Measurements from ENCODE around the gene ZCCHC14.
"Not testable (repeated sequence)": the region's sequence is repeated elsewhere in the genome, so short reads cannot be mapped to it uniquely, and the experiment has no call there.

ZCCHC14 gene

GRCh38 chr16:87481711-87482110 lies 11.1 kb downstream of the ZCCHC14 start:
- not testable (repeated sequence) for DNase-seq (ENCODE audit: low read depth, low spot score)

GRCh38 chr16:87477209-87477981 lies 15.4 kb downstream of the ZCCHC14 start:
- peak; percentile 25 for DNase-seq (ENCODE audit: low read depth, low spot score)

DNA sequence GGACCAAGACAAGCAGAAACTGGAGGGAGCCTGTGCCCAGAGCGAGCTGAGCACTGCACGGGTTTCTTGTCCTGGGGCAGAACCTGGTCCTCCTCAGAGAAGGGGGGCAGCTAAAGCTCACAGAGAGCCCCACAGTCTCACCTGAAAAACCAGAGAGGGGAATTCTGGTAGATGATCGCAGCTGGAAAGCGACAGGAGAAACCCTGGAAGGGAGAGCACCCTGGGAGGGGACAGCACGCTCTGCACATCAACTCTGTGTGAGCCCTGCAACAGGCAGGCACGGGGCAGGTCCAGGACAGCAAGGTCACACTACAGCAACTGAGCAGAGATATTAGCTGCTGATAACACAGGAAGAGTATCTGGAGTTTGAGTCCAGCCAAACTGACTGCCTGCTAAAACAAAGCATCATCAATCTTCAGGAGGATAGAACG lies 18.2 kb downstream of the ZCCHC14 start:
- DNase-seq (ENCODE audit: low read depth, low spot score) = no peak

DNA sequence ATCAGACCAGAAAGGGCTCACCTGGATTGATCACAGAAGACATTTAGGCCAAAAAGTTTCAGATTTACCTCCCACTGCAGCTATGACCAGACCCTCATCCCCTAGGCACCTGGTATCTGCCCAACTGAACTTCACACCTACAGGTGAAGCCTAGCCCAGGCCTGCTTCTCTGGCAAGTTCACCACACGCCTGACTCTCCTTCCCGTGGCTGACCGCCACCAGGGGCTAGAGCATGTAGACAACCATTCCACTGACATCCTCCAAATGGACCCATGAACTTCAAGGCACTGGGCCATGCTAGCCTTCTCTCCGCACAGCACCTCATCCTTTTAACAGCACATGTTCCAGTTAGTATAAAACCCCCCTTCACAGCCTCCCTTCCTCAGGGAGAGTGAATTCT lies 18.8 kb downstream of the ZCCHC14 start:
- no peak for DNase-seq (ENCODE audit: low read depth, low spot score)

- no peak for DNase-seq (ENCODE audit: low read depth, low spot score)
These were observed 19.9 kb downstream of the ZCCHC14 start for GRCh38 chr16:87472935-87473334.

GRCh38 chr16:87472142-87472778 lies 20.6 kb downstream of the ZCCHC14 start:
- DNase-seq (ENCODE audit: low read depth, low spot score) = no peak

DNA sequence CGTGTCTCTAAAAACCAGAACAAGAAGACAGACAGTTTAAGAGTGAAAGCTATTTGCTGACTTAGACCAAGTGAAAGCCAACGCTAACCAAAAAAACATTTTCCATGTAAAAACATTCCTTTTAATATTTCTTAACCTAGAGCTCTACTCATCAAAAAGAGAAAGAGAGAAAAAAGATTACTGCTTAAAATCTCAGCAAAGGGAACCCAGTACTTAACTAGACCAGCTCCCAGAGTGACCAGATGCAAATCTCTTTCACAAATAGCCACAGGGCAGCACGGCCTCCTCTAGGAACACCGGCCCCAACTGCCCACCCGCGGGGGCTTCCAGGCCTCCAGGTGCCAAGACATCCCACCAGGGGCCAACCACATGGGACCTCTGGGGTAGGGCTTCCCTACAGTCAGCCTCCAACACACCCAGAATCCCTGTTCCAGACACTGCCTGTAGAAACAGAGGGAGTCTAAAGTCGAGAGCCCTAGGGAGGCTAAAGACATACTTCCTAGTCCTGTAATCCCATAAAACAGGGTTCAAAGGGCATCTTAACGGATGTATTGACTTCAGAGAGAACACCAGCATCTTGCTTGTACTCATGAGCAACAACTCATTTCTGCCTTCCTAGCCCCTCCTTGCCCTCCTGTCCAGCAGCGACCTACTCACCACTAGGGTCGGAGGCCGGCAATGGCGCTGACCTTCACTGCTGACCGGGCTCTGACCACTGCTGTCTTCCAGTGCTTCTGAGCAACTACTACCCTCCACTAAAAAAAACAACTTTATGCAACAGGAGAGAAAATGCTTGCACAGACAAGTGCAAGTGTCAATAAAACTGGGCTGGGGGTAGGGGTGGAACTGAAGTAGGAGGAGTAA lies 21.3 kb downstream of the ZCCHC14 start:
- DNase-seq (ENCODE audit: low read depth, low spot score) = peak; percentile 39

- no peak for DNase-seq (ENCODE audit: low read depth, low spot score)
These were observed 22.5 kb downstream of the ZCCHC14 start for GRCh38 chr16:87470332-87470731.

GRCh38 chr16:87469169-87469568 lies 23.7 kb downstream of the ZCCHC14 start:
- no peak for DNase-seq (ENCODE audit: low read depth, low spot score)

GRCh38 chr16:87468550-87468949 lies 24.3 kb downstream of the ZCCHC14 start:
- no peak for DNase-seq (ENCODE audit: low read depth, low spot score)

GRCh38 chr16:87466975-87467501 lies 25.8 kb downstream of the ZCCHC14 start:
- no peak for DNase-seq (ENCODE audit: low read depth, low spot score)

- no peak for DNase-seq (ENCODE audit: low read depth, low spot score)
These were observed 26.9 kb downstream of the ZCCHC14 start for GRCh38 chr16:87465879-87466278.

- DNase-seq (ENCODE audit: low read depth, low spot score) = no peak
These were observed 27.5 kb downstream of the ZCCHC14 start for GRCh38 chr16:87465306-87465705.

- no peak for DNase-seq (ENCODE audit: low read depth, low spot score)
These were observed 28.0 kb downstream of the ZCCHC14 start for GRCh38 chr16:87464691-87465300.

DNA sequence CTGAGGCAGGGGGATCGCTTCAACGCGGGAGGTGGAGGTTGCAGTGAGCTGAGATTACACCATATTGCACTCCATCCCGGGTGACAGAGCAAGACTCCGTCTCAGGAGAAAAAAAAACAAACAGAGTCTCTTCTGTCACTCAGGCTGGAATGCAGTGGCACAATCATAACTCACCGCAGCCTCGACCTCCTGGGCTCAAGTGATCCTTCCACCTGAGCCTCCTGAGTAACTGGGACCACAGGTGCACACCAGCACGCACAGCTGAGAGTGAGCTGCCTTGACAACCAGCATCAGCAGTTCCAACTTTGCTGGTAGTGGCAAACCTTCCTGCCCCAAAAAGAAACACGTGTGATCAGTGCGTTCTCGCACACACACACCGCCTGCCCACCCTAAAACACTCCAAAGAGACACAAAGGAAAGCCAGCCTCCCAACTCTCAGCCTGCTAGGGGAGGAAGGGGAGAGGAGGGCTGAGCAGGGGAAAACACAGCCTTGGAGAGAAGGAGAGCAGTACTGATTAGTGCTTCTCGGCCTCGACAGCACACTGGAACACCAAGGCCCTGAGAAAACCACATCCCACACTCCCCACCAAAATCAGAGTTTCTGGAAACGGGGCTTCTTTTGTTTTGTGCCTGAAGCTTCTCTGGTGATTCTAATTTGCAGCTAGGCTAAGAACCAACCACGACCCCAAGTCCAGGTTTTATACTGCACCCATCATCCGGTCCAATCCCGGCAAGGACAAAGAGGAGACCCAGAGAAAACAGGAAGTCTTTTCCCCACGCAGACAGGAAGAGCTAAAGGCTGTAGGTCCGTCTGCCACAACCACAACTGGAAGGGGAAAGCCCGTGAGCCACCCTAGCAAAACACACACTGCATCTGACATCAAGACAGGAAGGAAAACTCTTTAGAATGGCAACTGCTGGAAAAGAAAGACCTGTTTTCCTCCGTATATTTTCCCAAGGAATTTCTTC lies 28.8 kb downstream of the ZCCHC14 start:
- no peak for DNase-seq (ENCODE audit: low read depth, low spot score)

GRCh38 chr16:87461466-87461991 lies 31.3 kb downstream of the ZCCHC14 start:
- peak; percentile 96 for DNase-seq (ENCODE audit: low read depth, low spot score)

GRCh38 chr16:87460936-87461335 lies 31.9 kb downstream of the ZCCHC14 start:
- no peak for DNase-seq (ENCODE audit: low read depth, low spot score)

DNA sequence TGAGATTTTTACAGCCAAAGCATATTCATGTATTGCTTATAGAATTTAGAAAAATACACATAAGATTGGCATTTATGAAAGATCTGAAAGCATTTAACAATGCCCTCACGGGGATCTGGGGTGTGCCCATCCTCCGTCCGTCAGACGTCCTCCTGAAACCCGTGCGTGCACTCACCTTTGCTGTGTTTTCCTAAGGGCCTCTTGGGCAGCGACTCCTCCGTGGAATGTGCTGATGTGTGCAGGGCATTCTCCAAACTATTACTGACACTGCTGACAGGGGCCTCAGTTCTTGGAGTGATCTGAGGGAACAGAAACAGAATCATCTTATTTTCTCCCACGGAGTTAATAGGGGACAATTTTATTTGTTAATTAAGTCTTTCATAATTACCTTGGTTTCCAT lies 33.0 kb downstream of the ZCCHC14 start:
- DNase-seq (ENCODE audit: low read depth, low spot score) = no peak

GRCh38 chr16:87459027-87459426 lies 33.8 kb downstream of the ZCCHC14 start:
- DNase-seq (ENCODE audit: low read depth, low spot score) = no peak

DNA sequence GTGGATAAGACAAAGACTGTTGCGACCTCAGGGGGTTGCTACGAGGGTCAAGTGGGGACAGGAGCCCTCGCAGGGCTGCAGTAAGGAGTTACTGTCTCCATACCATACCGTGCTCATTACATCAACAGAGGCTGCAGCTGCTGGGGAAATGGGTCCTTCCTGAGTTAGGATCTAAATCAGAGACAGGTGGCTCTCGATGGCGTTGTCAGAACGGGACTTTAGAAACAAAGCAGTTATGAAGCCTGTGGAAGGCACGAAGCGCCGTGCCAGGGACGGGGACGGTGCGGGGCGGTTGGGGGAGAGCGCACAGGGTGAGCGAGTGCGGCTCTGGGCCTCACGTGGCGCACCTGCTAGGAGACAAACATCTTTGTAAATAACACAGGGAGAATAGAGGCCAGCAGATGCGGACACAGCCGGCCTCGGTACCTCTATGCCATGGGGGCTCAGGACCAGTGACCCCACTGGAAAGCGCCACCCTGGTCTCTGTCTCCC lies 34.4 kb downstream of the ZCCHC14 start:
- DNase-seq (ENCODE audit: low read depth, low spot score) = no peak

Data from ELF-1 (cell line).